Thyroid gland (tissue), 4 donors: ENCODE measurements around the gene C1orf50. TPM values are rescaled to one million over a fixed set of nuclear protein-coding genes. Genes with fewer than 3 reads are reported as not detected.

ENCODE experiments used
- DNase-seq, 2 donors: peaks; one replicate each; pipeline ENCODE4 v3.0.0-alpha.2; 2019
- H3K27ac ChIP-seq, 3 donors: fragments of 200-600 bp; sonication (generic); 1 replicate in 2 of 3; 2 replicates in 1 of 3; pipeline ENCODE4 v1.5.1; 2016 to 2019; ENCODE audit warnings: mild to moderate bottlenecking in 1 of 3, moderate library complexity in 1 of 3
- H3K27me3 ChIP-seq: fragments of 200-600 bp; sonication (generic); one replicate; pipeline ENCODE4 v1.5.1; 2019
- H3K36me3 ChIP-seq, 2 donors: fragments of 200-600 bp; sonication (generic); one replicate each; pipeline ENCODE4 v1.5.1; 2016 to 2019
- H3K4me1 ChIP-seq, 2 donors: fragments of 200-600 bp; sonication (generic); one replicate each; pipeline ENCODE4 v1.5.1; 2017 to 2019
- H3K4me3 ChIP-seq, 3 donors: fragments of 200-600 bp; sonication (generic); replicated peaks in 1 of 3; 1 replicate in 2 of 3; 2 replicates in 1 of 3; pipeline ENCODE4 v1.5.1; 2016; ENCODE audit warnings: mild to moderate bottlenecking in 1 of 3
- H3K9me3 ChIP-seq: fragments of 200-600 bp; sonication (generic); one replicate; pipeline ENCODE4 v1.5.1; 2017
- POLR2A ChIP-seq, 2 donors: fragments of 450-650 bp; IDR thresholded peaks; one replicate each; pipeline ENCODE4 v1.6.1; 2017; ENCODE audit warnings: antibody characterized with exemption in 2 of 2, mild to moderate bottlenecking in 2 of 2, moderate library complexity in 1 of 2
- WGBS, 2 donors: methylation state at CpG; one replicate each; pipeline ENCODE4 v1.1.5; 2017; 5-methylcytosine and 5-hydroxymethylcytosine counted together
- intact Hi-C: fragments of 100-400 bp; cut with DNase I; formaldehyde crosslinking; loops from one replicate; pipeline ENCODE4 v1.15.1; 2023
- total RNA-seq, 4 donors: library from RNA; depleted of rRNA; stranded (reverse); fragments of >200 nt; gene quantifications; one replicate each; pipeline ENCODE4 v1.2.3, GENCODE V29; 2016
- TF ChIP-seq, protein P1 (sequence below), 6 experiments: fragments of 200-600 bp in 3 of 6; fragments of 450-650 bp in 3 of 6; sonication (generic) in 3 of 6; IDR thresholded peaks; one replicate each; pipeline ENCODE4 v1.5.1; 2016 to 2019; ENCODE audit warnings: antibody characterized with exemption in 6 of 6, mild to moderate bottlenecking in 2 of 6, inconsistent platforms in 1 of 6, moderate library complexity in 1 of 6

The C1orf50 gene
- total RNA-seq, 4 donors from 2014 or later: 4.2 to 7.2 (median 4.7) TPM

DNA sequence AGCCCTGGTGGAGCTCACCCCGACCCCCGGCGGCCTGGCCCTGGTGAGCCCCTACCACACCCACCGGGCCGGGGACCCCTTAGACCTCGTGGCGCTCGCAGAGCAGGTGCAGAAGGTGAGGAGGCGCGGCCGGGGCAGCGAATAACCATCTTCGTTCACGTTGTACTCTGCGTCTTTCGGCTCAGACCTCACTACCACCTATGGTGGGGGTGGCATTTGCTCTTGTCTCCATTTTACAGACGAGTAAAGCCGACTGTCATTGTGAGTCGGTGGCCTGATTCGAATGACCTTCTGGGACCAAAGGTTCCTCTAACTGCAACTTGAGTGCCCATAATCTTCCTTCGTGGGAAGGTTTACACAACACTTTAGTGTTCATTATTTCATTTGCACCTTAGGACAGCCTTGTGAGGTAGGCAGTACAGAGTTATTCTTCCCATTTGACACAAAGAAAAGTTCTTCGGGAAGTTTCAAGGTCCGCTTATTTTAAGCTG lies 506 bp downstream of the C1orf50 start:
- Histone ChIP-seq H3K9me3 (no peaks in the 10 kb centered on the region), H3K4me3 (peak overlapping the region; percentile 86 to 100 (median 97)), H3K27ac (peak overlapping the region; percentile 31 to 76 (median 76)), H3K4me1 (peaks cover 10 to 23% of the 10 kb centered on the region in 2 donors), H3K36me3 (peaks cover 0 to 1% of the 10 kb centered on the region in 2 donors), H3K27me3 (no peaks in the 10 kb centered on the region)
- intact Hi-C loops: loop anchor here (5.0 kb wide), 1 partner anchor 50 kb away; the partner anchor contains the start of genes ERMAP and SVBP
- no peak for DNase-seq
- no peak for TF ChIP-seq POLR2A (IDR thresholded peaks at IDR 0.05)
- 2 to 4% methylated on average over 9 to 15 of the region's 23 CpGs for WGBS, 2 donors

- no peak for DNase-seq
- WGBS, 2 donors: 78 to 85% methylated on average over 2 of the region's 2 CpGs
- Histone ChIP-seq H3K4me3 (peak overlapping the region in 1 of 3 donors; percentile 97), H3K27me3 (no peaks in the 10 kb centered on the region), H3K27ac (no peak overlapping the region), H3K4me1 (peaks cover 10 to 23% of the 10 kb centered on the region in 2 donors), H3K36me3 (no peaks in the 10 kb centered on the region), H3K9me3 (no peaks in the 10 kb centered on the region)
- intact Hi-C loops: loop anchor here (5.0 kb wide), 1 partner anchor 49 kb away; the partner anchor contains the start of genes ERMAP and SVBP
- TF ChIP-seq POLR2A (IDR thresholded peaks at IDR 0.05): no peak
- TF ChIP-seq, protein P1, sequence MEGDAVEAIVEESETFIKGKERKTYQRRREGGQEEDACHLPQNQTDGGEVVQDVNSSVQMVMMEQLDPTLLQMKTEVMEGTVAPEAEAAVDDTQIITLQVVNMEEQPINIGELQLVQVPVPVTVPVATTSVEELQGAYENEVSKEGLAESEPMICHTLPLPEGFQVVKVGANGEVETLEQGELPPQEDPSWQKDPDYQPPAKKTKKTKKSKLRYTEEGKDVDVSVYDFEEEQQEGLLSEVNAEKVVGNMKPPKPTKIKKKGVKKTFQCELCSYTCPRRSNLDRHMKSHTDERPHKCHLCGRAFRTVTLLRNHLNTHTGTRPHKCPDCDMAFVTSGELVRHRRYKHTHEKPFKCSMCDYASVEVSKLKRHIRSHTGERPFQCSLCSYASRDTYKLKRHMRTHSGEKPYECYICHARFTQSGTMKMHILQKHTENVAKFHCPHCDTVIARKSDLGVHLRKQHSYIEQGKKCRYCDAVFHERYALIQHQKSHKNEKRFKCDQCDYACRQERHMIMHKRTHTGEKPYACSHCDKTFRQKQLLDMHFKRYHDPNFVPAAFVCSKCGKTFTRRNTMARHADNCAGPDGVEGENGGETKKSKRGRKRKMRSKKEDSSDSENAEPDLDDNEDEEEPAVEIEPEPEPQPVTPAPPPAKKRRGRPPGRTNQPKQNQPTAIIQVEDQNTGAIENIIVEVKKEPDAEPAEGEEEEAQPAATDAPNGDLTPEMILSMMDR (IDR thresholded peaks at IDR 0.05): no peak
These were observed 1.1 kb downstream of the C1orf50 start for GRCh38 chr1:42768172-42768571.

GRCh38 chr1:42769811-42770210 lies 2.8 kb downstream of the C1orf50 start:
- intact Hi-C loops: loop anchor here (5.0 kb wide), 1 partner anchor 47 kb away; the partner anchor contains the start of genes ERMAP and SVBP
- H3K4me3 ChIP-seq: no peak overlapping the region
- TF ChIP-seq, protein P1 (IDR thresholded peaks at IDR 0.05): no peak
- TF ChIP-seq POLR2A (IDR thresholded peaks at IDR 0.05): no peak
- H3K4me1 ChIP-seq: peaks cover 9 to 21% of the 10 kb centered on the region in 2 donors
- H3K36me3 ChIP-seq: peaks cover under 1 to 5% of the 10 kb centered on the region in 2 donors
- H3K27ac ChIP-seq: no peak overlapping the region
- H3K9me3 ChIP-seq: no peaks in the 10 kb centered on the region
- DNase-seq: no peak
- WGBS, 2 donors: 92 to 93% methylated on average over 3 of the region's 3 CpGs
- H3K27me3 ChIP-seq: no peaks in the 10 kb centered on the region

GRCh38 chr1:42773420-42773819 lies 6.4 kb downstream of the C1orf50 start:
- intact Hi-C loops: no loop called here
- Histone ChIP-seq H3K4me1 (peaks cover 0 to 5% of the 10 kb centered on the region in 2 donors), H3K36me3 (peaks cover 12 to 30% of the 10 kb centered on the region in 2 donors), H3K4me3 (no peak overlapping the region), H3K27ac (no peak overlapping the region), H3K9me3 (no peaks in the 10 kb centered on the region), H3K27me3 (no peaks in the 10 kb centered on the region)
- no peak for TF ChIP-seq POLR2A (IDR thresholded peaks at IDR 0.05)
- TF ChIP-seq, protein P1 (IDR thresholded peaks at IDR 0.05): no peak
- no peak for DNase-seq
- 48 to 98% methylated on average over 2 of the region's 2 CpGs for WGBS, 2 donors

DNA sequence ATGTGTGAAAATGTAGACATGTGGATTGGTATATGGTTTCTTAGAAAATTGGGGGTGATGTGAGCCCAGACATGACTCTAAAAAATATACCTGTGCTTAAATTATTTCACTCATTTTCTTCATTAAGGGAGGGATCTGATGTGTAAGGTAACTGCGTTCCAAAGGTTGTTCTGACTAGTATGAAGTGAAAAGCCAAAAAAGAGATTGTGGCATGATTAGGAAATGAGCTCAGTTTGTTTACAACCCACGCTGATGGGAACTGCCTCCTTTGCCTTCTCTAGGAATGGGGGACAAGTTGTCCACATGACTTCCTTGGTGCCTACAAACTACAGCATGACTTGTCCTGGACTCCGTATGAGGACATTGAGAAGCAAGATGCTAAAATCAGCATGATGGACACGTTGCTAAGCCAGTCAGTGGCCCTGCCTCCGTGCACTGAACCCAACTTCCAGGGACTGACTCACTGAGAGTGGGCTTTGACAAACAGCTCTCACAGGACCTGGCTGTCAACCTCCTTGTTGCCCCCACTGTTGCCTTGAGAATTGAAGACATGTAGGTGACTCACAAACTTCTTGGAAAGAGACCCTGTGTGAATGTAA lies 8.0 kb downstream of the C1orf50 start:
- Histone ChIP-seq H3K4me3 (no peak overlapping the region), H3K27me3 (no peaks in the 10 kb centered on the region), H3K4me1 (no peaks in the 10 kb centered on the region), H3K36me3 (peaks cover 12 to 30% of the 10 kb centered on the region in 2 donors), H3K27ac (no peak overlapping the region), H3K9me3 (no peaks in the 10 kb centered on the region)
- WGBS, 2 donors: 83 to 89% methylated on average over 2 to 5 of the region's 5 CpGs
- intact Hi-C loops: no loop called here
- DNase-seq: no peak
- TF ChIP-seq, protein P1 (IDR thresholded peaks at IDR 0.05): no peak
- TF ChIP-seq POLR2A (IDR thresholded peaks at IDR 0.05): no peak
